GM12865 (cell line): ENCODE results near the gene HABP2.

Source experiments
- DNase-seq: peaks from one replicate; pipeline ENCODE4 v3.0.0; 2010; ENCODE audit warnings: low read depth
- H3K4me3 ChIP-seq: 2 replicates; pipeline ENCODE4 v1.5.1; 2011; ENCODE audit warnings: mild to moderate bottlenecking, low read depth, low read length, control low read depth
- TF ChIP-seq, protein P1 (sequence below): IDR thresholded peaks from 2 replicates; pipeline ENCODE4 v1.5.1; 2011; ENCODE audit warnings: low read length, control low read depth, low read depth, inconsistent platforms; ENCODE audit not compliant: insufficient read depth; ENCODE audit errors: missing control alignments

HABP2 gene

DNA sequence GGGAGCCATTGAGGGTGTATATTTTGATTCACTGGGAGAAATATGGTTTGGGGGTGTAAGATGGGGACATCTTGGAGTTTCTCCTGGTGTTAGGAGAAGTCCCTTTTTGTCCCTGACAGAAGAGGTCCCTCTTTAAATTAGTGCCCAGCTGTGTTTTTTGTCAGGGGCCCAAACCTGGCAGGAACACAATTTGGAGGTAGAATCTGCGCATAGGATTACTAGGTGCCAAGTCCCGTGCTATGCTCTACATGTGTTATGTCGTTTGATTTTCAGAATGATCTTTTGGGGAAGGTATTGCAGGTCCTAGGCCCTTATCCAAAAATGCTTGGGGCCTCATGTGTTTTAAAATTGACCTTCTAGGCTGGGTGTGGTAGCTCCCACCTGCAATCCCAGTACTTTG lies 36.8 kb upstream of the HABP2 start:
- no peak overlapping the region for H3K4me3 ChIP-seq
- no peak for DNase-seq
- TF ChIP-seq, protein P1, sequence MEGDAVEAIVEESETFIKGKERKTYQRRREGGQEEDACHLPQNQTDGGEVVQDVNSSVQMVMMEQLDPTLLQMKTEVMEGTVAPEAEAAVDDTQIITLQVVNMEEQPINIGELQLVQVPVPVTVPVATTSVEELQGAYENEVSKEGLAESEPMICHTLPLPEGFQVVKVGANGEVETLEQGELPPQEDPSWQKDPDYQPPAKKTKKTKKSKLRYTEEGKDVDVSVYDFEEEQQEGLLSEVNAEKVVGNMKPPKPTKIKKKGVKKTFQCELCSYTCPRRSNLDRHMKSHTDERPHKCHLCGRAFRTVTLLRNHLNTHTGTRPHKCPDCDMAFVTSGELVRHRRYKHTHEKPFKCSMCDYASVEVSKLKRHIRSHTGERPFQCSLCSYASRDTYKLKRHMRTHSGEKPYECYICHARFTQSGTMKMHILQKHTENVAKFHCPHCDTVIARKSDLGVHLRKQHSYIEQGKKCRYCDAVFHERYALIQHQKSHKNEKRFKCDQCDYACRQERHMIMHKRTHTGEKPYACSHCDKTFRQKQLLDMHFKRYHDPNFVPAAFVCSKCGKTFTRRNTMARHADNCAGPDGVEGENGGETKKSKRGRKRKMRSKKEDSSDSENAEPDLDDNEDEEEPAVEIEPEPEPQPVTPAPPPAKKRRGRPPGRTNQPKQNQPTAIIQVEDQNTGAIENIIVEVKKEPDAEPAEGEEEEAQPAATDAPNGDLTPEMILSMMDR: no peak

DNA sequence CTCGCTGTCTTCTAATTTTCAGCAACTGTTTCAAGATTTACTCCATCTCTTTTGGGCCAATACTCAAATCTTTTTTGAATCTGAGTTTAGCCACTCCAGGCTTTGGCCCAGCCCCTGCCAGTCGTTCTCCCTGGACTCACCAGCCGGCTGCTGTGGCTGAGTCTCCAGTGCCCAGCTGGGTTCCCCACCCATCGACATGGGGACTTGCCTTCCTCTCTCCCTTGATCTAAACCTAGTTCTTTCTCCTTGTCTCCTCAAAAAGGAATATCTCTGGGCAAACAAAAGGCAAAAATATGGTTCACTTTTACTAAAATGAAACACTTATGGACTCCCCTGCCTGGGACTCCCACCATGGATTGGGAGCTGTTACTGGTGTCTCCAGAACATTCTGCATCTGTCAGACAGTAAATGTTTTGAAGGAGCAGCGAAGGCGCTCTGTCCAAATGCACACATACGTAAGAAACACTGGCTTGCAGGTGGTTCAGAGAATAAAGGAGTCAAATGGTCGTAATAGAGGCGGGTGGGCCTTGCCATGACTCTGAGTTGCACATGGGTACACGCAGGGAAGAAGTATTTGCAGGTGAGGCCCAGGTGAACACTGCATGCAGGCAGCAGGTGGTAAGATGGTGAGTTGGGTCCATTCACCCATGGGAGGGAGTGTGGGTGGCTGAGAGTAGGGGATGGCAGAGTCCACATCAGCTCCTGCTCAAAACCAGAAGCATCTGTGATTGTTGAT lies 35.5 kb upstream of the HABP2 start:
- no peak for DNase-seq
- no peak overlapping the region for H3K4me3 ChIP-seq
- TF ChIP-seq, protein P1: no peak

DNA sequence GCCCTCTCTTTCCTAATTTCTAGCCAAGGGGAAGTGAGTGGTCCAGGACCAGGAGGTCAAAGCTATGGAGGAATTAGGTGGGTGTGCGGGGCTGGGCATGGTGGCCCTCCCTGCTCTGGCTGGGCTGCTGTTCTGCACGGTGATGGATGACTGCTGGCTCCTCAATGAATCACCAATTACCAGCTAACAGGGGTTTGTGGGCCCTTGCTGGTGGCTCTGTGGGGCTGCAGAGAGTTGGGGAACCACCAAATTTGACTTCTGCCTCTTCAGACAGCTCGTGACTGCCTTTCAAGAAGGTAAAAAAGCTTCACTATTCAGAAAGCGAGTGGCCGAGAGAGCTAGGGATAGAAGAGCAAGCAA lies 35.0 kb upstream of the HABP2 start:
- DNase-seq: no peak
- TF ChIP-seq, protein P1: no peak

DNA sequence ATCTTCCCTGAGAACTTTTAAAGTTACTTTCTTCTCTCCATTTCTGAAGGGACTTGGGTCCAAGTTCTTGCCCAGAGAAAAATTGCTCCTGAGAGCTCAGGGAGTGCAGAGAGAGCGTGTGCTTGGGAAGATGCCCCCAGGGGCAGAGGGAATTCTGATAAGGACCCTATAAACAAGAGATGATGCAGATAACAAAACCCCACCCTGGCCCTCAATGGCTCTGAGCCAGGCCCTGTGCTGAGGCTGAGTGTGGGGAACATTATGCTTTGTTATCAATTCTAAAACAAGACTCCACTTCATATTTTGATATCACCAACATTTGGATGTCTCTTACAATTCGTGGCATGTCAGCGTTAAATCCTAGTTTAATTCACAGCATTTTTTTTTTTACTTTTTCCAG lies 34.4 kb upstream of the HABP2 start:
- no peak for DNase-seq
- H3K4me3 ChIP-seq: no peak overlapping the region
- TF ChIP-seq, protein P1: no peak

More for the DNA sequence above, 35.0 kb upstream of the HABP2 start:
- H3K4me3 ChIP-seq: no peak overlapping the region

DNA sequence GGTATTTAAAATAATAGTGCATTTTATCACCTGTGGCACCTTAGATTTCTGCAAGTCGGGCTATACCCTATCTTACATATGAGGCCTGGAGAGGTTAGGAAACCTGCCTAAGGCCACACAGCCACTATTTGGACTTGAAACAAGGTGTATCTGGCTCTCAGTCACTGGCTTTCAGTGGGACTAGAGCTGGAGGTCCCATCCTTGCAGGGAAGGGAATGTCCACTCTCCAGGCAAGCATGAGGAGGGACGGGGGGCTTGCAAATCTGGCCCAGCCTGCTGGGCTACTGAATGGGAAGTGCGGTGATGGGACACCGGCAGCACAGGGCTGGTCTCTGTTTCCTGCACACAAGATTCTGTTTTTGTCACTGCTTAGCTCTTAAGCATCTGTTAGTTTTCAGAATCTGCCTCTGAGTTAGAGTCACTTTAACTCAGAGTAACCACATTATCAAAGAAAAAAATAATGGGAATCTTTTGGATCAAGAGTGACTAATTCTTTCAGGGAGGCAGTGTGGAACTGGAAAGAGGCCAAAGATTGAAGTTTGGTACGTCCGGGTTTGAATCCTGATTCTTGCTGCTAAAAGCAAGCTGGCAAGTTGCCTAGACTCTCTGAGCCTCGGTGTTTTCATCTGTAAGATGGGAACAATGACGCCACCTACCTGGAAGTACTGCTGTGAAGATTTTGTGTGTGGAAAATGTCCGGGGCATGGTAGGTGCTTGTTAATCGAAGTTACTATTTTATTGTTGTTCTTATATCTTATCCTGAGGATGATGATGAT lies 33.8 kb upstream of the HABP2 start:
- TF ChIP-seq, protein P1: no peak
- DNase-seq: no peak

DNA sequence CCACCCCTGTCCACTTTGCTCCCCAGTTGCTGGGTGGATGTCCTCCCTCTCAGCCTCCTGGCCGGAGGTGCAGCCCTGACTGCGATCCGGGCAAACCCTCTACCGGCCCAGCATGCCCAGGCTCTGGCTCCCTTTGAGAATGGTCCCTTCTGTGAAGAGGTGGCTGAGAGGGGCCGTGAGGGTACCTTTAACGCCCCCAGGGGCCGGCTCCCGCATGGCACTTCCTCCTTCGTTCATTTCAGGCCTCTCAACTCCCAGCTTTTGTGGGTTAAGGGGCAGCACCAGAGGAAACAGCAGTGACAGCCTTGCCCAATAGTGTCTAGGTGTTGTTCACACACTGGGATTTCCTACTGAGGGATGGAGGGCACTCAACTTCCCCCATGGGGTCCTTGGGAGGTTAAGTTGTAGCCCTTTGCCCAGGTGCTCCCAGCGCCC lies 33.2 kb upstream of the HABP2 start:
- no peak for DNase-seq

More for the DNA sequence above, 33.8 kb upstream of the HABP2 start:
- no peak overlapping the region for H3K4me3 ChIP-seq

More for the DNA sequence above, 33.2 kb upstream of the HABP2 start:
- TF ChIP-seq, protein P1: no peak
- H3K4me3 ChIP-seq: no peak overlapping the region
